Kidney (tissue), 14 donors: ENCODE measurements around the gene SACM1L. TPM values are rescaled to one million over a fixed set of nuclear protein-coding genes. Genes with fewer than 3 reads are reported as not detected.

Experiments
- DNase-seq, 5 donors: peaks; one replicate each; pipeline ENCODE4 v3.0.0-alpha.2; 2013 to 2020
- FAIRE-seq: peaks from 2 replicates; lab custom pipeline; 2012; peaks lifted over from hg19 to GRCh38; lab: Jason Lieb, UNC
- H3K27ac ChIP-seq, 2 donors: one replicate each; pipeline ENCODE4 v1.7.0; 2013; ENCODE audit warnings: low read depth in 2 of 2, low read length in 2 of 2, inconsistent platforms in 1 of 2
- H3K27me3 ChIP-seq: one replicate; pipeline ENCODE4 v1.7.1; 2013; ENCODE audit warnings: low read length, inconsistent platforms; ENCODE audit not compliant: control insufficient read depth, insufficient read depth
- H3K36me3 ChIP-seq, 3 donors: one replicate each; pipeline versions ENCODE4 v1.7.0 to v1.7.1; 2013; ENCODE audit warnings: low read length in 3 of 3, control low read depth in 1 of 3, inconsistent platforms in 1 of 3; ENCODE audit not compliant: insufficient read depth in 3 of 3, control insufficient read depth in 2 of 3
- H3K4me1 ChIP-seq, 3 donors: one replicate each; pipeline versions ENCODE4 v1.7.0 to v1.7.1; 2013; ENCODE audit warnings: low read length in 3 of 3, inconsistent platforms in 1 of 3, low read depth in 1 of 3; ENCODE audit not compliant: control insufficient read depth in 2 of 3, insufficient read depth in 2 of 3
- H3K4me3 ChIP-seq, 3 donors: one replicate each; pipeline versions ENCODE4 v1.7.0 to v1.8.1; 2013; ENCODE audit warnings: low read length in 3 of 3, control low read depth in 1 of 3, inconsistent platforms in 1 of 3
- H3K9ac ChIP-seq, 3 donors: one replicate each; pipeline versions ENCODE4 v1.7.0 to v1.7.1; 2013; ENCODE audit warnings: low read length in 3 of 3, control low read depth in 1 of 3, inconsistent platforms in 1 of 3
- H3K9me3 ChIP-seq, 3 donors: one replicate each; pipeline versions ENCODE4 v1.7.0 to v1.7.1; 2013; ENCODE audit warnings: low read length in 3 of 3, control low read depth in 1 of 3, inconsistent platforms in 1 of 3; ENCODE audit not compliant: control insufficient read depth in 2 of 3, insufficient read depth in 1 of 3
- intact Hi-C: fragments of 100-400 bp; cut with DNase I; formaldehyde crosslinking; loops from one replicate; pipeline ENCODE4 v1.11.1; 2022
- polyA plus RNA-seq: library from polyadenylated mRNA; stranded (reverse); fragments of 350-450 nt; fragmentation: Illumina TruSeq; extraction: RNeasy Lipid Tissue Mini Kit (QIAGEN cat#74804); gene quantifications from one replicate; pipeline ENCODE4 v1.2.3, GENCODE V29; 2014; ENCODE audit warnings: low read depth, low replicate concordance; ENCODE audit not compliant: insufficient read depth
- total RNA-seq: library from RNA; stranded (reverse); fragmentation: NEBNext Ultra II Directional; extraction: Animal tissue kit (Norgen Biotek cat#: 25700); gene quantifications from one replicate; pipeline ENCODE4 v1.2.1, GENCODE V29; 2021
- TF ChIP-seq, protein P1 (sequence below): IDR thresholded peaks from 3 replicates; pipeline ENCODE4 v1.5.1; 2012; ENCODE audit warnings: mild to moderate bottlenecking, moderate library complexity, borderline replicate concordance; ENCODE audit not compliant: insufficient read depth; ENCODE audit errors: extremely low read depth
- donor health status: control.
- donor health status: control.
- donor health status: control.
- donor health status: control.
- donor health status: control.
- donor health status: DM: yes; HTN: yes; CAD: no.
- donor health status: Normal renal cell carcinoma (clear cell type).

SACM1L gene
- total and polyA plus RNA-seq, 2 donors from 2014 or later = 27.1 to 53.1 TPM

DNA sequence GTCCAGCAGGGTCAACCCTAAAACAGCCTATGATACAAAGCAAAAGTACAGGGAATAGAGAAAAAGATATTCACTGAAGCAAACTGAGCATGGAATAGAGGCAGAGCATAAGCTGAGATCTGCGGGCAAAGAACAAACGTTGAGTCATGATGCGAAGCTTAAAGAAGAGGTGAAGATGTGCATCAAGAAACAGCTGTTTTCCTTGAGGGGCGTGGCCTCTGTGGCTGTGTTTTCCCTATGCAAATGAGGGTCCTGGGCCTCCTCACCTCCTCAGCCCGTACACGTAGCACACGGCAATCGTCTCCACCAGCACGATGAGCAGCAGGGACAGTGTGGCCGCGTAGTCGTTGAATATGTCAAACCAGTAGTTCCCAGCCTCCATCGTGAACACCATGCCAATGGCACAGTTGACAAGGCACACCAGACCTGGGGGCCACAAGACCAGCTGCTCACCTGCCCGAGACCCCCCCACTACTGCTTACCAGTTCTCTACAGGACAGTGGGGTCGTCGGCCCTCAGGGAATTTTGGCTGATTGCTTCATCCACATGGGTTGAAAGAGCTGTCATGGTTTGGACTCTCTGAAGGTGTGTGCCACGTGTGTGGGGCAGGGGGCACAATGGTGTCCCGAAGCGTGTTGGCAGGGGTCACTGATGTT, 73.6 kb downstream of the SACM1L start:
- FAIRE-seq = no peak
- intact Hi-C loops = no loop called here

DNA sequence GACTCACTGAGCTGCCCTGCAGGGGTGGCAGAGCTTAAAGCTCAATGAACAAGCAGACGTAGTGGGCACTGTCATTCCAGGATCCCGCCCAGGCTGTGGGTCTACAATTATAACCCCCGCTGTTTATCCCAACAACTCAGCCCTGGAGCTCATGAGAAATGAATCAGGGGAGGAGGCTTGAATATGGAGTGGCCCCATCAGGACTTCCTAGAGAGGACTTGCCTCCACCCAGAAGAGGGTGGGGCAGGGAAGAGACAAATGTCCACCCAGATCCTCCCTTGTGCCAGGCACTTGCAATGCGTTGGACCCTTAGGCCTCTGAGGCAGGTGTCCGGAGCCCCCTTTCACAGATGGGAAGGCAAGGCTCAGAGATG, 74.1 kb downstream of the SACM1L start:
- Histone ChIP-seq H3K27ac (no peak overlapping the region), H3K27me3 (no peaks in the 10 kb centered on the region), H3K9me3 (no peaks in the 10 kb centered on the region), H3K4me3 (no peak overlapping the region), H3K9ac (no peak overlapping the region), H3K36me3 (no peaks in the 10 kb centered on the region), H3K4me1 (no peaks in the 10 kb centered on the region)
- no peak for DNase-seq
- no peak for FAIRE-seq
- TF ChIP-seq, protein P1, sequence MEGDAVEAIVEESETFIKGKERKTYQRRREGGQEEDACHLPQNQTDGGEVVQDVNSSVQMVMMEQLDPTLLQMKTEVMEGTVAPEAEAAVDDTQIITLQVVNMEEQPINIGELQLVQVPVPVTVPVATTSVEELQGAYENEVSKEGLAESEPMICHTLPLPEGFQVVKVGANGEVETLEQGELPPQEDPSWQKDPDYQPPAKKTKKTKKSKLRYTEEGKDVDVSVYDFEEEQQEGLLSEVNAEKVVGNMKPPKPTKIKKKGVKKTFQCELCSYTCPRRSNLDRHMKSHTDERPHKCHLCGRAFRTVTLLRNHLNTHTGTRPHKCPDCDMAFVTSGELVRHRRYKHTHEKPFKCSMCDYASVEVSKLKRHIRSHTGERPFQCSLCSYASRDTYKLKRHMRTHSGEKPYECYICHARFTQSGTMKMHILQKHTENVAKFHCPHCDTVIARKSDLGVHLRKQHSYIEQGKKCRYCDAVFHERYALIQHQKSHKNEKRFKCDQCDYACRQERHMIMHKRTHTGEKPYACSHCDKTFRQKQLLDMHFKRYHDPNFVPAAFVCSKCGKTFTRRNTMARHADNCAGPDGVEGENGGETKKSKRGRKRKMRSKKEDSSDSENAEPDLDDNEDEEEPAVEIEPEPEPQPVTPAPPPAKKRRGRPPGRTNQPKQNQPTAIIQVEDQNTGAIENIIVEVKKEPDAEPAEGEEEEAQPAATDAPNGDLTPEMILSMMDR = no peak
- intact Hi-C loops = no loop called here

More for the DNA sequence above, 73.6 kb downstream of the SACM1L start:
- TF ChIP-seq, protein P1 = no peak
- Histone ChIP-seq H3K4me1 (no peaks in the 10 kb centered on the region), H3K4me3 (no peak overlapping the region), H3K9me3 (no peaks in the 10 kb centered on the region), H3K27me3 (no peaks in the 10 kb centered on the region), H3K27ac (no peak overlapping the region), H3K36me3 (no peaks in the 10 kb centered on the region), H3K9ac (no peak overlapping the region)
- DNase-seq = no peak

DNA sequence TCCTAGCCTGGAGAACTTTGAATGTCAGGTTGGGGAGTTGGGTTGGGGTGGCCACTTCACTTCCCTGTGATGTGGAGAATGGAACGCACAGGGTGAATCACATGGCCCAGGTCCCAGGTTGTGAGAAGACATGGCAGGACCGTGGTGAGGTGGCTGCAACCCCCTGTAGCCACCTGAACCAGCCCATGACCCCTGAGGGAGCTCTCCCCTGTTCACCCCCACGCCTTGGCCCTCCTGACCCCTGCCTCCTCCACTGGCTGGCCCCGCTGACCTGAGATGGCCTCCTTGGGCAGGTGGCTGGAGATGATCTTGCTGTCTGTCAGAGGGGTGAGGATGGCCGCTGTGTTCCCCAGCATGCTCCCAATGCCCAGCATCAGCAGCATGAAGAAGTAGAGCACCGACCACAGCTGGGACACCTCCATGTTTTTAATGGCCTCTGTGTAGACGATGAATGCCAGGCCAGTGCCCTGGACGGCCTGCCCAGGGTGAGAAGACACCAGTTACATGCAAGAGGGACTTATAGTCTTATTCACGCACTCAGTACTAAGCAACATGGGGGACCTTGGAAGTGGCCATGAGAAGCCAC, 76.2 kb downstream of the SACM1L start:
- Histone ChIP-seq H3K27ac (no peak overlapping the region), H3K9me3 (no peaks in the 10 kb centered on the region), H3K4me3 (no peak overlapping the region), H3K4me1 (no peaks in the 10 kb centered on the region), H3K9ac (no peak overlapping the region), H3K27me3 (no peaks in the 10 kb centered on the region), H3K36me3 (no peaks in the 10 kb centered on the region)
- FAIRE-seq = no peak
- DNase-seq = no peak
- TF ChIP-seq, protein P1 = no peak
- intact Hi-C loops = no loop called here
